HG03575 (cell line): ENCODE data around the gene RNASE7.

Experiments
- ATAC-seq: cut with Tn5 transposase; IDR thresholded peaks from one replicate; pipeline ENCODE4 v1.9.1; 2021; ENCODE audit not compliant: unreplicated experiment, insufficient number of reproducible peaks, low FRiP score; ENCODE audit errors: extremely low read depth

RNASE7 gene

DNA sequence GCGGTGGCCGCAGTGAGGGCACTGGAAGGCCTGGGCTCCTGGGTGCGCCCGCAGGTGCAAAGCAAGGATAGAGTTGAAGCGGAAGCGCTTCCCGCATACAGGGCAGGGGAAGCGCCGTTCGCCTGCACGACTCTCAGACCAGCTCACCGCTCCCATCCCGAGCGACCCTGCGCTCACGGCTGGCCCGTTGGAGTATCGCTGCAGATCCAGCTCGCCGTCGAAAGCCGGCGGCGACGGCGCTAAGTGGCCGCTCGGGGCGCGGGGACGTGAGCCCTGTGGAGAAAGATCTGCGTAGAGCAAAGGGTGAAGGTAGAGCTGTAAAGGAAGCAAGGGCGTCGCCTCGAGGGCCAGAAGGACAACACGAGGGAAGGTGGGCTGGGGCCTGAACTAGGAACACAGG is 50.9 kb downstream of the RNASE7 start:
- ATAC-seq = no peak
